Coronary artery (tissue), 2 donors: Measurements from ENCODE around the gene LRRC45.

Experiments
- DNase-seq: peaks from one replicate; pipeline ENCODE4 v3.0.0-alpha.2; 2017; ENCODE audit warnings: low spot score
- H3K27ac ChIP-seq, 2 donors: fragments of 200-600 bp; sonication (generic); one replicate each; pipeline ENCODE4 v1.5.1; 2016 to 2019
- H3K4me3 ChIP-seq: fragments of 200-600 bp; sonication (generic); 2 replicates; pipeline ENCODE4 v1.5.1; 2016; ENCODE audit warnings: mild to moderate bottlenecking, moderate library complexity
- CTCF ChIP-seq: fragments of 200-600 bp; sonication (generic); IDR thresholded peaks from one replicate; pipeline ENCODE4 v1.5.1; 2019; ENCODE audit warnings: antibody characterized with exemption

The LRRC45 gene

GRCh38 chr17:81995463-81996231 lies 27.5 kb upstream of the LRRC45 start:
- no peak for TF ChIP-seq CTCF
- no peak overlapping the region for H3K27ac ChIP-seq
- H3K4me3 ChIP-seq, result no peak overlapping the region
- no peak for DNase-seq

- TF ChIP-seq CTCF, result no peak
- Histone ChIP-seq H3K27ac (no peak overlapping the region), H3K4me3 (no peak overlapping the region)
- no peak for DNase-seq
Measured at GRCh38 chr17:81996232-81996756, 26.8 kb upstream of the LRRC45 start.

DNA sequence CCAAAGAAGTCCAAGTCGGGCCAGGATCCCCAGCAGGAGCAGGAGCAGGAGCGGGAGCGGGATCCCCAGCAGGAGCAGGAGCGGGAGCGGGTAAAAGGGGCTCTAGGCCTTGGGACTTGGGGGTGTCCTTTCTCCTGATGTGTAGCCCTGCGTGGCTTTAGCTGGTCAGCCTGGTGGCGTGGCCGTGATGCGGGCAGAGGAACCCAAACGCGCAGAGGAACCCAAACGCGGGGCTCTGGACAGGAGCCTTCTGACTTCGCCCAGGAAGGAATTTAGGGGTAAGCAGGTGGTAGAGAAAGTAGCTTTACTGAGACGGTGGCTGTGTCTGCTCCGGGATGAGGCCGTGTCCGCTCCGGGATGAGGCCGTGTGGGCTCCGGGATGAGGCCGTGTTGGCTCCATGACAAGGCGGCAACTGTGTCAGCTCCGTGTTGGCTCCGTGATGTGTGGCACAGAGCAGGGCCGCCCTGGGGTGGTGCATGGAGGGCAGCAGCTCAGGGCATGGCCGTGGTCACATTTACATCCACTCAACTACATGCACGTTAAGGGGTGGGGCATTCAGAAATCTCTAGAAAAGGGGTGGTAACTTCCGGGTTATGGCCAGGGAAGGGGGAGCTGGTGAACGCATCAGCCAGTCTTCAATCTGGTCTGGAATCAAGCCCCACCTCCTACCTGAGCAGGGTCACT lies 26.2 kb upstream of the LRRC45 start:
- no peak for TF ChIP-seq CTCF
- Histone ChIP-seq H3K27ac (no peak overlapping the region), H3K4me3 (no peak overlapping the region)
- DNase-seq, result no peak

- Histone ChIP-seq H3K27ac (no peak overlapping the region), H3K4me3 (no peak overlapping the region)
- DNase-seq, result no peak
- TF ChIP-seq CTCF, result no peak
Measured at GRCh38 chr17:81998212-81998611, 24.9 kb upstream of the LRRC45 start.

DNA sequence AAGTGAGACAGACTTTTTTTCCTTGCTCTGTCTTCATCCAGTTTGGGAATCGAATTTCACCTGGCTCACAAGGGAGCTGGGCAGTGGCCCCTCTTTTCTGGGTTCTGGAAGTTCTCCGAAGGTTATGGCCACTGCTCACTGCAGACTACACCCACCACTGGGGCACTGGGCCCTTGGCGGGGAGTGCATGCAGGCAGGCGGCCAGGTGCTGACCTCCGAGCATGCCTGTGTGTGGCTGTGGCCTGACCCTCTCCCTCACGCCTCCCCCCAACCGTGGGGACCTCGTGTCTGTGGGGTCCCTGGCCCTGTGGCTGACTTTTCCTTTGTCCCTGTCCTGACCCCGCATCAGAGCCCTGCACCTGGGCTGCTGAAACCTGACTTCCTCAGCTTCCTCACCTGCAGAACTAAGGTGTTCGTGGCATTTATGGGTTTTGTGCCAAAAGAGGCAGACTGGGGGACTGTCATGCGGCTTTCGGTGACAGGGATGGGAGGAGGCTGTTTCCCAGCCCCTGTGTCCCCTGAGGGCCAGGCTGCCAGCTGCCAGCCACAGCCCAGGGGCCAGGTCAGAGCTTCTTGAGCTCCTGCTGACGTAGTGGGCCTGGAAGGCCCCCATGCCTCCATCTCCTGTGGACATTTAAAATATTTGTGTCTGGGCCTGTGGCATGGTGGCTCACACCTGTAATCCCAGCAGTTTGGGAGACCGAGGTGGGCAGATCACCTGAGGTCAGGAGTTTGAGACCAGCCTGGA lies 24.2 kb upstream of the LRRC45 start:
- Histone ChIP-seq H3K4me3 (no peak overlapping the region), H3K27ac (no peak overlapping the region)
- TF ChIP-seq CTCF, result no peak
- DNase-seq, result no peak

DNA sequence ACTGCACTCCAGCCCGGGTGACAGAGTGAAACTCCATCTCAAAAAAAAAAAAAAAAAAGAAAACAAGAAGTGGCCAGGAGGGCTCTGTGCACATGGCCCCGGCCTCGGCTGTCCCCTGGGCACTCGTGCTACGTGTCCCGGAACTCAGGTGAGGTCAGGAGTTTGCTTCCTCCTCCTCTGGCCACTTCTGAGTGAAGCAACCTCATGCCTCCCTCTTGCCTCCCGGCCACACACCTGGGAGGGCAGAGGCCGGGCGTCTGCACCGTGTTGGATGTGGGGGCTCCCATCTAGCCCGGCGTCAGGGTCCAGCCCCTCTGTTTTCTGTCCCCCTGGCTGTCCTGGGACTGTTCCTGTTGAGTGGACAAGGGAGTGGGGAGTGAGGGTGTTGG lies 23.5 kb upstream of the LRRC45 start:
- no peak for TF ChIP-seq CTCF
- DNase-seq, result no peak
- no peak overlapping the region for H3K4me3 ChIP-seq
- no peak overlapping the region for H3K27ac ChIP-seq
